ENCODE data around the gene TCN2.
"Not testable (repeated sequence)": the region's sequence is repeated elsewhere in the genome, so short reads cannot be mapped to it uniquely, and the experiment has no call there.

The TCN2 gene

GRCh38 chr22:30676565-30676964, 69.6 kb downstream of the TCN2 start:
- H3K23ac ChIP-seq (ENCODE audit: low read length in 2 of 2); H3K18ac ChIP-seq (ENCODE audit: low read depth in 1 of 2, low read length in 2 of 2); H4K91ac ChIP-seq (ENCODE audit: low read length); H2AK5ac ChIP-seq (ENCODE audit: low read length, severe bottlenecking); H2BK12ac ChIP-seq (ENCODE audit: low read length in 2 of 2); H3K4me3 ChIP-seq (ENCODE audit: insufficient read depth in 1 of 2, low read depth in 1 of 2, low read length in 2 of 2); H2BK120ac ChIP-seq (ENCODE audit: low read depth, low read length); DNase-seq; H3K27ac ChIP-seq (ENCODE audit: low read length, poor library complexity, severe bottlenecking); H3K4ac ChIP-seq (ENCODE audit: low read depth in 1 of 2, low read length in 2 of 2); H3K4me2 ChIP-seq (ENCODE audit: low read length, poor library complexity, severe bottlenecking); H3K14ac ChIP-seq (ENCODE audit: low read length in 2 of 2); H4K8ac ChIP-seq (ENCODE audit: low read length); H3K4me1 ChIP-seq (ENCODE audit: control insufficient read depth, insufficient read depth, low read depth, low read length); H3K36me3 ChIP-seq (ENCODE audit: control insufficient read depth in 1 of 2, insufficient read depth in 2 of 2, low read depth in 1 of 2, low read length in 2 of 2); H2AFZ ChIP-seq (ENCODE audit: low read depth, low read length); H3K79me1 ChIP-seq (replicated peaks; ENCODE audit: low read length, poor library complexity, severe bottlenecking); H3K9ac ChIP-seq (ENCODE audit: low read length); H2BK15ac ChIP-seq (ENCODE audit: low read depth, poor library complexity, severe bottlenecking); H2BK5ac ChIP-seq (ENCODE audit: low read depth, low read length, poor library complexity, severe bottlenecking); H3K9me3 ChIP-seq (ENCODE audit: control insufficient read depth, low read length): not testable (repeated sequence)
- peaks cover 0 to 24% of the 10 kb centered on the region in 2 experiments for H3K27me3 ChIP-seq (ENCODE audit: control insufficient read depth in 1 of 2, insufficient read depth in 1 of 2, low read length in 2 of 2)
- 84% methylated on average over 3 of the region's 3 CpGs for WGBS
